ENCODE data around the gene SHC2. TPM values are rescaled to one million over a fixed set of nuclear protein-coding genes. Genes with fewer than 3 reads are reported as not detected.

Gene SHC2
- polyA plus RNA-seq, 1 of the 3 experiments (the other 2 are of a cell fraction): 0.64 TPM

DNA sequence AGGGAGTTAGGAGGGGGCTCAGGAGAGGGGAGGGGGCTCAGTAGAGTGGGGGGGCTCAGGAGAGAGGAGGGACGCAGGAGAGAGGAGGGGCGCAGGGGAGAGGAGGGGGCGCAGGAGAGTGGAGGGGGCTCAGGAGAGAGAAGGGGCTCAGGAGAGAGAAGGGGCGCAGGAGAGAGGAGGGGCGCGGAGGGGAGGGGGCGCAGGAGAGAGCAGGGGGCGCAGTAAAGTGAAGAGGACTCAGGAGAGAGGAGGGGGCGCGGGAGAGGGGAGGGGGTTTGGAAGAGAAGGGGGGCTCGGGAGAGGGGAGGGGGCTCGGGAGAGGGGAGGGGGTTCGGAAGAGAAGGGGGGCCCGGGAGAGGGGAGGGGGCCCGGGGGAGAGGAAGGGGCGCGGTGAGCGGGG, 36.2 kb upstream of the SHC2 start:
- Histone ChIP-seq H3K4me3 (ENCODE audit: low read depth in 2 of 2, low read length in 1 of 2) (no peak overlapping the region), H3K36me3 (replicated peaks in 1 of 2; ENCODE audit: control insufficient read depth in 1 of 2, insufficient read depth in 2 of 2, low read length in 1 of 2) (no peaks in the 10 kb centered on the region), H3F3A (replicated peaks; ENCODE audit: insufficient read depth) (peaks cover 6% of the 10 kb centered on the region), H3K27ac (ENCODE audit: low read depth in 2 of 2, low read length in 1 of 2) (no peak overlapping the region), H3K79me2 (ENCODE audit: insufficient read depth) (no peaks in the 10 kb centered on the region), H3K9me2 (no peaks in the 10 kb centered on the region), H3K9ac (no peak overlapping the region), H4K20me1 (ENCODE audit: insufficient read depth) (no peaks in the 10 kb centered on the region), H3K27me3 (ENCODE audit: insufficient read depth) (peaks cover 6% of the 10 kb centered on the region; the same call in 1 of the 2 replicates), H3K4me2 (no peak overlapping the region), H3K4me1 (ENCODE audit: control insufficient read depth in 1 of 2, insufficient read depth in 2 of 2, low read depth in 1 of 2, low read length in 1 of 2) (no peaks in the 10 kb centered on the region; a peak in 1 of 4 replicates), H2AFZ (ENCODE audit: low read depth) (no peak overlapping the region), H3K9me3 (no peaks in the 10 kb centered on the region)
- 8% methylated on average over 18 of the region's 18 CpGs for WGBS (ENCODE audit: low lambda C conversion rate)
- TF ChIP-seq, protein P1, sequence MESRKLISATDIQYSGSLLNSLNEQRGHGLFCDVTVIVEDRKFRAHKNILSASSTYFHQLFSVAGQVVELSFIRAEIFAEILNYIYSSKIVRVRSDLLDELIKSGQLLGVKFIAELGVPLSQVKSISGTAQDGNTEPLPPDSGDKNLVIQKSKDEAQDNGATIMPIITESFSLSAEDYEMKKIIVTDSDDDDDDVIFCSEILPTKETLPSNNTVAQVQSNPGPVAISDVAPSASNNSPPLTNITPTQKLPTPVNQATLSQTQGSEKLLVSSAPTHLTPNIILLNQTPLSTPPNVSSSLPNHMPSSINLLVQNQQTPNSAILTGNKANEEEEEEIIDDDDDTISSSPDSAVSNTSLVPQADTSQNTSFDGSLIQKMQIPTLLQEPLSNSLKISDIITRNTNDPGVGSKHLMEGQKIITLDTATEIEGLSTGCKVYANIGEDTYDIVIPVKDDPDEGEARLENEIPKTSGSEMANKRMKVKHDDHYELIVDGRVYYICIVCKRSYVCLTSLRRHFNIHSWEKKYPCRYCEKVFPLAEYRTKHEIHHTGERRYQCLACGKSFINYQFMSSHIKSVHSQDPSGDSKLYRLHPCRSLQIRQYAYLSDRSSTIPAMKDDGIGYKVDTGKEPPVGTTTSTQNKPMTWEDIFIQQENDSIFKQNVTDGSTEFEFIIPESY (IDR thresholded peaks at IDR 0.05; ENCODE audit: borderline replicate concordance, low read depth): no peak
- no peak for TF ChIP-seq MEF2A (IDR thresholded peaks at IDR 0.05; ENCODE audit: borderline replicate concordance, low read depth)
- TF ChIP-seq GATA2 (CRISPR knock-in tag; IDR thresholded peaks at IDR 0.05): no peak
- TF ChIP-seq, protein P2, sequence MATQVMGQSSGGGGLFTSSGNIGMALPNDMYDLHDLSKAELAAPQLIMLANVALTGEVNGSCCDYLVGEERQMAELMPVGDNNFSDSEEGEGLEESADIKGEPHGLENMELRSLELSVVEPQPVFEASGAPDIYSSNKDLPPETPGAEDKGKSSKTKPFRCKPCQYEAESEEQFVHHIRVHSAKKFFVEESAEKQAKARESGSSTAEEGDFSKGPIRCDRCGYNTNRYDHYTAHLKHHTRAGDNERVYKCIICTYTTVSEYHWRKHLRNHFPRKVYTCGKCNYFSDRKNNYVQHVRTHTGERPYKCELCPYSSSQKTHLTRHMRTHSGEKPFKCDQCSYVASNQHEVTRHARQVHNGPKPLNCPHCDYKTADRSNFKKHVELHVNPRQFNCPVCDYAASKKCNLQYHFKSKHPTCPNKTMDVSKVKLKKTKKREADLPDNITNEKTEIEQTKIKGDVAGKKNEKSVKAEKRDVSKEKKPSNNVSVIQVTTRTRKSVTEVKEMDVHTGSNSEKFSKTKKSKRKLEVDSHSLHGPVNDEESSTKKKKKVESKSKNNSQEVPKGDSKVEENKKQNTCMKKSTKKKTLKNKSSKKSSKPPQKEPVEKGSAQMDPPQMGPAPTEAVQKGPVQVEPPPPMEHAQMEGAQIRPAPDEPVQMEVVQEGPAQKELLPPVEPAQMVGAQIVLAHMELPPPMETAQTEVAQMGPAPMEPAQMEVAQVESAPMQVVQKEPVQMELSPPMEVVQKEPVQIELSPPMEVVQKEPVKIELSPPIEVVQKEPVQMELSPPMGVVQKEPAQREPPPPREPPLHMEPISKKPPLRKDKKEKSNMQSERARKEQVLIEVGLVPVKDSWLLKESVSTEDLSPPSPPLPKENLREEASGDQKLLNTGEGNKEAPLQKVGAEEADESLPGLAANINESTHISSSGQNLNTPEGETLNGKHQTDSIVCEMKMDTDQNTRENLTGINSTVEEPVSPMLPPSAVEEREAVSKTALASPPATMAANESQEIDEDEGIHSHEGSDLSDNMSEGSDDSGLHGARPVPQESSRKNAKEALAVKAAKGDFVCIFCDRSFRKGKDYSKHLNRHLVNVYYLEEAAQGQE (IDR thresholded peaks at IDR 0.05; ENCODE audit: low read depth, low read length): no peak
- TF ChIP-seq USF2 (IDR thresholded peaks at IDR 0.05; ENCODE audit: borderline replicate concordance, low read depth, low read length): no peak
- TF ChIP-seq PBX3 (IDR thresholded peaks at IDR 0.05): no peak
- no peak for TF ChIP-seq POLR2AphosphoS5 (IDR thresholded peaks at IDR 0.05; ENCODE audit: low read depth, low read length)
- no peak for TF ChIP-seq FOSL2 (IDR thresholded peaks at IDR 0.05; ENCODE audit: borderline replicate concordance, low read depth)
- TF ChIP-seq RXRA (IDR thresholded peaks at IDR 0.05; ENCODE audit: borderline replicate concordance, low read depth): no peak
- no peak for TF ChIP-seq SIN3A (IDR thresholded peaks at IDR 0.05; ENCODE audit: borderline replicate concordance, low read depth, low read length)
- TF ChIP-seq FOXM1 (IDR thresholded peaks at IDR 0.05; ENCODE audit: low read depth): no peak
- TF ChIP-seq, protein P3, sequence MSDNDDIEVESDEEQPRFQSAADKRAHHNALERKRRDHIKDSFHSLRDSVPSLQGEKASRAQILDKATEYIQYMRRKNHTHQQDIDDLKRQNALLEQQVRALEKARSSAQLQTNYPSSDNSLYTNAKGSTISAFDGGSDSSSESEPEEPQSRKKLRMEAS (IDR thresholded peaks at IDR 0.05; ENCODE audit: low read depth): no peak
- no peak for TF ChIP-seq TEAD4 (IDR thresholded peaks at IDR 0.05; ENCODE audit: borderline replicate concordance, insufficient read depth)
- no peak for TF ChIP-seq CTCF (IDR thresholded peaks at IDR 0.05)
- TF ChIP-seq RFX5 (IDR thresholded peaks at IDR 0.05; ENCODE audit: low read length): no peak
- TF ChIP-seq CHD2 (IDR thresholded peaks at IDR 0.05; ENCODE audit: low read length, partially characterized antibody): no peak
- TF ChIP-seq YY1 (IDR thresholded peaks at IDR 0.05; ENCODE audit: low read depth): no peak
- no peak for TF ChIP-seq NFIC (IDR thresholded peaks at IDR 0.05; ENCODE audit: borderline replicate concordance)
- TF ChIP-seq GABPA (IDR thresholded peaks at IDR 0.05; ENCODE audit: low read depth): no peak
- CTCF ChIA-PET: interaction anchor here (2.2 kb wide), 1 partner anchor 10 kb away, joined by 23 read pairs; the partner anchor contains the start of gene TPGS1
- POLR2A ChIA-PET: no interaction called here
- no peak for DNase-seq
